Body of pancreas (tissue), 4 donors: ENCODE data around the gene F8. TPM values are rescaled to one million over a fixed set of nuclear protein-coding genes. Genes with fewer than 3 reads are reported as not detected.

Experiments
- ATAC-seq: fragments of 150-250 bp; one replicate; pipeline ENCODE4 v1.9.1; 2016
- DNase-seq, 4 donors: peaks; one replicate each; pipeline ENCODE4 v3.0.0-alpha.2; 2019
- H3K27ac ChIP-seq, 4 donors: fragments of 200-600 bp; sonication (generic); 1 replicate in 3 of 4; 2 replicates in 1 of 4; pipeline versions ENCODE4 v1.5.1 to v1.6.1; 2016 to 2019; ENCODE audit warnings: mild to moderate bottlenecking in 1 of 4, mixed read lengths in 1 of 4, moderate library complexity in 1 of 4
- H3K27me3 ChIP-seq, 2 donors: fragments of 200-600 bp; sonication (generic); one replicate each; pipeline ENCODE4 v1.6.0; 2016; ENCODE audit warnings: mild to moderate bottlenecking in 1 of 2
- H3K36me3 ChIP-seq, 2 donors: fragments of 200-600 bp; sonication (generic); replicated peaks in 1 of 2; 2 replicates each; pipeline ENCODE4 v1.5.1; 2016; ENCODE audit warnings: low read depth in 2 of 2; ENCODE audit not compliant: insufficient read depth in 1 of 2
- H3K4me1 ChIP-seq: fragments of 200-600 bp; sonication (generic); one replicate; pipeline ENCODE4 v1.6.0; 2016
- H3K4me3 ChIP-seq, 2 donors: fragments of 200-600 bp; sonication (generic); 1 replicate in 1 of 2; 2 replicates in 1 of 2; pipeline ENCODE4 v1.5.1; 2016 to 2019
- H3K9me3 ChIP-seq, 3 donors: fragments of 200-600 bp; sonication (generic); 1 replicate in 2 of 3; 2 replicates in 1 of 3; pipeline ENCODE4 v1.5.1; 2016
- POLR2A ChIP-seq, 3 donors: fragments of 450-650 bp; IDR thresholded peaks; one replicate each; pipeline ENCODE4 v1.6.1; 2016; ENCODE audit warnings: antibody characterized with exemption in 3 of 3, mild to moderate bottlenecking in 2 of 3
- WGBS, 2 donors: methylation state at CpG; one replicate each; pipeline ENCODE4 v1.1.5; 2017; 5-methylcytosine and 5-hydroxymethylcytosine counted together
- intact Hi-C: fragments of 100-400 bp; cut with DNase I; formaldehyde crosslinking; loops from one replicate; pipeline ENCODE4 v1.15.1; 2023
- total RNA-seq, 2 donors: library from RNA; depleted of rRNA; stranded (reverse); fragments of >200 nt; gene quantifications; one replicate each; pipeline ENCODE4 v1.1.0, GENCODE V29; 2016
- TF ChIP-seq, protein P1 (sequence below), 7 experiments: fragments of 450-650 bp in 4 of 7; fragments of 200-600 bp in 3 of 7; sonication (generic) in 3 of 7; IDR thresholded peaks; one replicate each; pipeline ENCODE4 v1.5.1; 2016 to 2019; ENCODE audit warnings: antibody characterized with exemption in 7 of 7

Gene F8
- total RNA-seq, 2 donors from 2014 or later: 5.7 to 9.2 TPM

DNA sequence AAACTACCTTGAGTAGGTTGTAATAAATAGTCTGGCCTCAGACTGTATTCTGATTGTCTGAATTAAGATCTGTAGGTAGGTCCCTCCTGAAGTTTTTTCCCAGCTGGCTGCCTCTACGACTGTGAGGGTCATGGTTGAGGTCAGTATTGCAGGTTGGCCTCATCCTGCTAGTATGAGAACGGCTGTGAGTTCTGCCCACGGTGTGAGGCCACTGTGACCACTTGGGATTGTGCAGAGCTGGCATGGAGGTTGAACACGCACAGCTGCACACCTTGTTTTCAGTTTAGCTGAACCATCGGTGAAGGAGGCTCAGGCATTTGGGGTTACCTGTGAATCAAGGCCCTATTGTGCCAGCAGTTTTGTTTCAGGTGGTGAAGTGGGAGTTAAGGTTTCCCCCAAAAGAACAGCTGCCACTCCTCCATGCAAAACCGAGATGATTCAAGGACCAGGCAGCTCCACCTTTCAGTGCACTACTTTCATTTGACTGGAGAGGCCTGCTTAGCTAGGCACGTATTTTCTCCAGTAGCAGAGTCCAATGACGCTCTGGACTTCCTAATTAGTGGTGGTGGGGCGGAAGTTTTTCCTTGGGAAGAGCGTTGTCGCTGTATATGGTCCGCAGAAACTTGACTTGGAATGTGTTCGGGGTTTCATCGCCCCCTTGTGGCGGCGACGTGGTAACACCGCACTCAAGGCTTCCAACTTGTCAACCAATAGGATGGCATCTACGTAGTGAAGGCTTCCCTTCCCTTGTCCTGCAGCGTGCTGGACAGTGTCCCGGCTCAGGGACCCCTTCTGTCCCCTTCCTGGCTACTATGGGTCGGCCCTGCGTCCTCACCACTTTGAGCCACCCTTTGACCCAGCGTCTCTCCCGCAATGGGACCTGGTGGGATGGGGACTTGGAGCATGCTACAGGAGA, 34.6 kb upstream of the F8 start:
- no peak overlapping the region for H3K4me3 ChIP-seq
- peak; percentile 94 for ATAC-seq
- H3K4me1 ChIP-seq: peaks cover 19% of the 10 kb centered on the region
- peak overlapping the region; percentile 16 to 74 (median 40) for H3K27ac ChIP-seq
- no peaks in the 10 kb centered on the region for H3K36me3 ChIP-seq
- DNase-seq: peak; percentile 68 to 78 (median 72)
- no peaks in the 10 kb centered on the region for H3K27me3 ChIP-seq
- no peaks in the 10 kb centered on the region for H3K9me3 ChIP-seq
- no peak for TF ChIP-seq POLR2A (IDR thresholded peaks at IDR 0.05)
- TF ChIP-seq, protein P1, sequence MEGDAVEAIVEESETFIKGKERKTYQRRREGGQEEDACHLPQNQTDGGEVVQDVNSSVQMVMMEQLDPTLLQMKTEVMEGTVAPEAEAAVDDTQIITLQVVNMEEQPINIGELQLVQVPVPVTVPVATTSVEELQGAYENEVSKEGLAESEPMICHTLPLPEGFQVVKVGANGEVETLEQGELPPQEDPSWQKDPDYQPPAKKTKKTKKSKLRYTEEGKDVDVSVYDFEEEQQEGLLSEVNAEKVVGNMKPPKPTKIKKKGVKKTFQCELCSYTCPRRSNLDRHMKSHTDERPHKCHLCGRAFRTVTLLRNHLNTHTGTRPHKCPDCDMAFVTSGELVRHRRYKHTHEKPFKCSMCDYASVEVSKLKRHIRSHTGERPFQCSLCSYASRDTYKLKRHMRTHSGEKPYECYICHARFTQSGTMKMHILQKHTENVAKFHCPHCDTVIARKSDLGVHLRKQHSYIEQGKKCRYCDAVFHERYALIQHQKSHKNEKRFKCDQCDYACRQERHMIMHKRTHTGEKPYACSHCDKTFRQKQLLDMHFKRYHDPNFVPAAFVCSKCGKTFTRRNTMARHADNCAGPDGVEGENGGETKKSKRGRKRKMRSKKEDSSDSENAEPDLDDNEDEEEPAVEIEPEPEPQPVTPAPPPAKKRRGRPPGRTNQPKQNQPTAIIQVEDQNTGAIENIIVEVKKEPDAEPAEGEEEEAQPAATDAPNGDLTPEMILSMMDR (IDR thresholded peaks at IDR 0.05): peak; percentile 49 to 84 (median 77)
- 0 to 10% methylated on average over 12 to 22 of the region's 25 CpGs for WGBS, 2 donors
- intact Hi-C loops: loop anchor here (10.0 kb wide), 1 partner anchor 72 kb away; no protein-coding TSS in a partner anchor

DNA sequence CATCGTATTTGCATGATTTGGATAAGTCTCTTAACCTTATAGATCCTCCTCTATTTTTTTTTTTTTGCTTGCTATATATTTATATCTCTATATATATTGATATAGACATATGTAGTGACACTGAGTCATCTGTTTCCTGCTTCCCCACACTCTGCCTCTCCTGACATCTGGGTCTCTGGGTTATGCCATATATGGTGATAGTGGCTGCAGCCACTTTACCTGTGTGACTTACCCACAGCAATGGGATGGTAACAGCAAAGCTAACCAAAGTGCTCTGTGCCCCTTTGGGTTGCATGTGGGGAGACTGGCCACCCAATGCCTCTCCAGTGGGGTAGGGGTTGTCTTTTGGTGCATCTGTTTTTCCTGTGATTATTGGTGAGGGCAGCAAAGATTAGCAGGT, 33.9 kb upstream of the F8 start:
- H3K27ac ChIP-seq: peak overlapping the region in 3 of 4 donors; percentile 16 to 74 (median 57)
- ATAC-seq: no peak
- 86 to 90% methylated on average over 1 of the region's 1 CpG for WGBS, 2 donors

DNA sequence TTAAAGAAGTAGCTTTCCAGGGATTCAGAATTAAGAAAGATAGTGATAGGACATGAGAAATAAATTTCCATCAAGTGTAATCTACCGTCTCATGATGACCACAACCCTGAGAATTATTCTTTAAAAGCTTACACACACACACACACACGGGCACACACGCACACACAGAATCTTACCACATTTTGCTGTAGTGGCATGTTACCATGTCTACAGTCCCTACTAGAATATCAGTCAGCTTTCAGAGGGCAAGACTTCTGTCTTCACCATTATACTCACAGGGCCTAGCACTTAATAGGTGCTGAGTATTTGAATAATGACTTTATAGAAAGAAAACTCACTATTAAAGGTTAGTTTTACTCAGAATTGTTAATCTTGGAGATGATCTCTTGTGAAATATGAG, 33.0 kb upstream of the F8 start:
- no peaks in the 10 kb centered on the region for H3K9me3 ChIP-seq
- H3K4me1 ChIP-seq: peaks cover 21% of the 10 kb centered on the region
- intact Hi-C loops: loop anchor here (10.0 kb wide), 1 partner anchor 71 kb away; no protein-coding TSS in a partner anchor
- H3K36me3 ChIP-seq: no peaks in the 10 kb centered on the region
- no peak for TF ChIP-seq POLR2A (IDR thresholded peaks at IDR 0.05)
- TF ChIP-seq, protein P1 (IDR thresholded peaks at IDR 0.05): no peak
- H3K4me3 ChIP-seq: no peak overlapping the region
- 82 to 83% methylated on average over 3 of the region's 3 CpGs for WGBS, 2 donors
- no peak overlapping the region for H3K27ac ChIP-seq
- ATAC-seq (no peak), DNase-seq (no peak)
- no peaks in the 10 kb centered on the region for H3K27me3 ChIP-seq

More for the DNA sequence above, 33.9 kb upstream of the F8 start:
- H3K4me3 ChIP-seq: no peak overlapping the region
- peaks cover 21% of the 10 kb centered on the region for H3K4me1 ChIP-seq
- no peaks in the 10 kb centered on the region for H3K36me3 ChIP-seq
- no peak for DNase-seq
- no peak for TF ChIP-seq POLR2A (IDR thresholded peaks at IDR 0.05)
- TF ChIP-seq, protein P1 (IDR thresholded peaks at IDR 0.05): no peak
- intact Hi-C loops: loop anchor here (10.0 kb wide), 1 partner anchor 72 kb away; no protein-coding TSS in a partner anchor
- no peaks in the 10 kb centered on the region for H3K27me3 ChIP-seq
- no peaks in the 10 kb centered on the region for H3K9me3 ChIP-seq

DNA sequence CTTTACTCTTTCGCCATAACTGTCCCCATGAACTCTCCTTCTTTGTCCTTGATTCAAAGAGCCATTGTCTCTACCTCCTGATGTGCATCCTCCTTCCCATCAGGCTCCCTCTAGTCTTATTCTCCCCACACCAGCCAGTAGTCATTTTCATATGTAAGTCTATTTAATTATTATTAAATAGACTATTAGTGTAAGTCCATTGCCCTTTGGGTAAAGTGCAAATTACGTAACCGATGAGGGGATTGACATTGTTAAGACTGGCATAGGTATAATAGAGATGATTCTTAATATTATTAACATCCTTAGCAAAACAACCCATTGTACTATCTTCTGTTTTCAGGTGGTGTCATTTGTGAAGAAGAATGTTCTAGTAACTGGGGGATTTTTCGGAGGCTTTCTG, 31.7 kb upstream of the F8 start:
- no peak for TF ChIP-seq POLR2A (IDR thresholded peaks at IDR 0.05)
- TF ChIP-seq, protein P1 (IDR thresholded peaks at IDR 0.05): no peak
- DNase-seq (no peak), ATAC-seq (no peak)
- Histone ChIP-seq H3K36me3 (no peaks in the 10 kb centered on the region), H3K4me1 (peaks cover 21% of the 10 kb centered on the region), H3K27me3 (no peaks in the 10 kb centered on the region), H3K27ac (peak overlapping the region in 1 of 4 donors; percentile 75), H3K9me3 (no peaks in the 10 kb centered on the region), H3K4me3 (no peak overlapping the region)
- 86 to 98% methylated on average over 4 of the region's 4 CpGs for WGBS, 2 donors
- intact Hi-C loops: loop anchor here (10.0 kb wide), 1 partner anchor 69 kb away; no protein-coding TSS in a partner anchor
